Thymus (tissue), 11 donors: ENCODE results near the gene KRT16. TPM values are rescaled to one million over a fixed set of nuclear protein-coding genes. Genes with fewer than 3 reads are reported as not detected.
"Not testable (repeated sequence)": the region's sequence is repeated elsewhere in the genome, so short reads cannot be mapped to it uniquely, and the experiment has no call there.

Experiments
- DNase-seq, 9 donors: peaks; one replicate each; pipeline ENCODE4 v3.0.0-alpha.2; 2013; ENCODE audit warnings: low spot score in 9 of 9, low read depth in 6 of 9, missing footprints in 1 of 9
- H3K27ac ChIP-seq, 2 donors: one replicate each; pipeline ENCODE4 v1.5.1; 2013; ENCODE audit warnings: control low read depth in 1 of 2, low read depth in 1 of 2, low read length in 1 of 2, mild to moderate bottlenecking in 1 of 2, moderate library complexity in 1 of 2
- H3K27me3 ChIP-seq, 2 donors: one replicate each; pipeline ENCODE4 v1.5.1; 2013; ENCODE audit warnings: low read length in 1 of 2; ENCODE audit not compliant: control insufficient read depth in 2 of 2, insufficient read depth in 1 of 2
- H3K36me3 ChIP-seq, 2 donors: one replicate each; pipeline ENCODE4 v1.5.1; 2013; ENCODE audit warnings: low read length in 1 of 2, mild to moderate bottlenecking in 1 of 2, moderate library complexity in 1 of 2; ENCODE audit not compliant: control insufficient read depth in 2 of 2, insufficient read depth in 2 of 2
- H3K4me1 ChIP-seq, 2 donors: one replicate each; pipeline ENCODE4 v1.5.1; 2013; ENCODE audit warnings: low read length in 2 of 2; ENCODE audit not compliant: control insufficient read depth in 2 of 2, insufficient read depth in 2 of 2
- H3K4me3 ChIP-seq, 2 donors: one replicate each; pipeline ENCODE4 v1.5.1; 2013; ENCODE audit warnings: low read length in 2 of 2, control low read depth in 1 of 2, mild to moderate bottlenecking in 1 of 2
- H3K9me3 ChIP-seq, 2 donors: one replicate each; pipeline ENCODE4 v1.5.1; 2013; ENCODE audit warnings: low read length in 1 of 2, mild to moderate bottlenecking in 1 of 2; ENCODE audit not compliant: control insufficient read depth in 2 of 2, insufficient read depth in 1 of 2
- WGBS: extraction: QIAGEN DNeasy Blood & Tissue Kit; methylation state at CpG from one replicate; pipeline ENCODE4 v1.1.7; 2013; 5-methylcytosine and 5-hydroxymethylcytosine counted together
- polyA plus RNA-seq: library from polyadenylated mRNA; stranded (reverse); fragments of 200-250 nt; gene quantifications from one replicate; pipeline ENCODE4 v1.2.3, GENCODE V29; 2013
- total RNA-seq: library from RNA; stranded (reverse); fragments of 120-200 nt; gene quantifications from one replicate; pipeline ENCODE4 v1.2.4, GENCODE V29; 2013
- donor health status: healthy.

KRT16 gene
- total and polyA plus RNA-seq, 2 donors = 7.5 to 262 TPM

DNA sequence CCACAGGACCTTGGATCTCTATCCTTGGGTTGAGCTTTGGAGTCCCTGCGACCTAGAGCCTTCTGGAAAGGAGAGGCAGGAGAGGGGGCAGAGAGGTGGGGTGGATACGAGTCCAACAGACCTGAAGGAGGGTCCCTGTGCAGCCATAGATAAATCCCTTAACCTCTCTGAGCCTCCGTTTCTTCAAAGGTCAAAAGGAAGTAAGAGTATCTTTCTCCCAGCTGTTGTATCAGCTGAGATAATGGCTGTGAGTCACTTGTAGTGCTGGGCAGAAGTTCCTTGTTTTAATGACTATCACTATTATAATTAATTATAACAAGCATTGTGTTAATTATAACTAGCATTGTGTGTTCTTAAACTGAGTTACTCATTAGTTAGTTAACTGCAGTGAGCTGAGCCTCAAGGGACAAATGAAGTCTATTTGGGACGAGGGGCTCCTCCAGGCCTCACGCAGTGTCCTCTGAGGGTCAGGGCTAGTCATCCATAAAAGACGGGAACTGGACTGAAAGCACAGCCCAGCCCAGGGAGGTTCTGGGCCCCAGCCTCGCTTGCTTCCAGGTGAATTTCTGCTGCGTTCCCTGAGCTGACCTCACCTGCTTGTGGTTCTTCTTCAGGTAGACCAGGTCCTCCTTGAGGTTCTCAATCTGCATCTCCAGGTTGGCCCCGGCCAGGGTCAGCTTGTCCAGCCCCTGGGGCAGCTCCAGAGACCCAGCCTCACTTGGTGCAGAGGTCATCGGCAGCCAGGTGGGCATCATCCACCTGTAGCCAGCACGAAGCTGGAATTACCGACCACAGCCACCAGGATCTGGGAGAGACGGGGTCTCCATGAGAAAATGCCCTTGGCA, 17.5 kb upstream of the KRT16 start:
- Histone ChIP-seq H3K27ac (no peak overlapping the region), H3K4me3 (no peak overlapping the region), H3K9me3 (no peaks in the 10 kb centered on the region), H3K27me3 (no peaks in the 10 kb centered on the region), H3K36me3 (no peaks in the 10 kb centered on the region), H3K4me1 (peaks cover 0 to 6% of the 10 kb centered on the region in 2 donors)
- WGBS = 93% methylated on average over 13 of the region's 13 CpGs
- no peak for DNase-seq

DNA sequence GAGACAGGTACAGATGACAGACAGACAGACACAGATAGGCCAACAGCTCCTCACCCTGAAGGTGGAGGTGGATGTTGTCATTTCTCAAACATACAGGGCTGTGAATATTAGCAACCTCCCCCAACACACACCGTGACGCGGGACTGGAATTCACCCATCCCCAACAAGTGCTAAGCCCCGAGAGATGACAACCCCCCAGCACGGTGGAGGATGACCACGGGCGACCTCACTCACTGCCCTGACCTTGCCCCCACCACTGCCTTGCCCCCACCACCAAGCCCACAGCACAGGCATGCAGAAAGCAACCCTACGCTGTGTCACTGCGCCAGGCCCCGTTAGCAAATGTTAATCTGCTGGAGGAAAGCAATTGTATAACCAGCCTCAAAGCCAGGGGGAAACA, 16.7 kb upstream of the KRT16 start:
- Histone ChIP-seq H3K36me3 (no peaks in the 10 kb centered on the region), H3K4me3 (no peak overlapping the region), H3K27ac (no peak overlapping the region), H3K4me1 (peaks cover 0 to 6% of the 10 kb centered on the region in 2 donors), H3K9me3 (no peaks in the 10 kb centered on the region), H3K27me3 (no peaks in the 10 kb centered on the region)
- WGBS = 91% methylated on average over 10 of the region's 10 CpGs
- no peak for DNase-seq

DNA sequence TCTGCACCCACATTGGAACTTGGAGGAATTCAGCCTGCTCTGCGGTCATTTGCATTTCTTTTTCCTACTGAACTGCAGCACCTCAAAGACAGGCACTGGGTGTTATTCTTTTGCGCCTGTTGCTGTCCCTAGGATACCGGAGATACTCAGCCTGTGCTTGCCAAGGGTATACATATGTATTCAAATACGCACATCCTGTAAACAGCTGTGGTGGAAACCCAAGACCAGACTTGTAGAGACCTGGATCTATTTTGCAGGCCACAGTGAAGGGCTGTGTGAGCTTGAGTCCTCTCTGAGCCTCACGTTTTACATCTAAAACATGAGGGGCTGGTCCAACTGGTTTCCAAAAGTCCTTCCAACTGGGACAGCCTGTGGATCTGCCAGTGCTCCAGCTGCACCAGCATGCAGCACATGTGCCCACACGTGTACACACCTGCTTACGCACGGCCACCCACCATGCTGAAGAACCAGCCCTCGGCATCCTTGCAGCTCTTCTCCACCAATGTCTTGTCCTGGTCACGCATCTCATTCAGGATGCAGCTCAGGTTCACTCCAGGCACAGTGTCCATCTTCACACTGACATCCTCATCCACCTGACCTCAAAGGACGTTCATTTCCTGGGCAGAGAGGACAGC, 16.2 kb upstream of the KRT16 start:
- 93% methylated on average over 11 of the region's 11 CpGs for WGBS
- not testable (repeated sequence) for DNase-seq, H3K4me3 ChIP-seq, H3K36me3 ChIP-seq, H3K4me1 ChIP-seq, H3K27me3 ChIP-seq, H3K27ac ChIP-seq, H3K9me3 ChIP-seq

DNA sequence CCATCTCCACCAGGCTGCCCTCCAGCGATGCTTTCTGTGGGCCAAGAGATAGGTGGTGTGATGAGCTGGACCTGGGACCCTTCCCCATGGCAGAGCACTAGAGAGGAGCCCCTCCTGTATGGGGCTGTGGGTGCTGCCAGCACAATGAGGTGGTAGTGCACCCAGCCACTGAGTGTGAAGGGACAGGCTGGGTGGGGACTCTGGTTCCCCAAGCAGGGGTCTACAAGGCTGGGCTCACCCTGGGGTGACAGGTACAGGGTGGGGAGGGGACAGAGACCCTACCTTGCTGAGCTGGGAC, 15.5 kb upstream of the KRT16 start:
- not testable (repeated sequence) for H3K4me1 ChIP-seq, H3K27me3 ChIP-seq, H3K36me3 ChIP-seq, H3K9me3 ChIP-seq, H3K4me3 ChIP-seq, DNase-seq, H3K27ac ChIP-seq
- WGBS = 83% methylated on average over 1 of the region's 1 CpG

DNA sequence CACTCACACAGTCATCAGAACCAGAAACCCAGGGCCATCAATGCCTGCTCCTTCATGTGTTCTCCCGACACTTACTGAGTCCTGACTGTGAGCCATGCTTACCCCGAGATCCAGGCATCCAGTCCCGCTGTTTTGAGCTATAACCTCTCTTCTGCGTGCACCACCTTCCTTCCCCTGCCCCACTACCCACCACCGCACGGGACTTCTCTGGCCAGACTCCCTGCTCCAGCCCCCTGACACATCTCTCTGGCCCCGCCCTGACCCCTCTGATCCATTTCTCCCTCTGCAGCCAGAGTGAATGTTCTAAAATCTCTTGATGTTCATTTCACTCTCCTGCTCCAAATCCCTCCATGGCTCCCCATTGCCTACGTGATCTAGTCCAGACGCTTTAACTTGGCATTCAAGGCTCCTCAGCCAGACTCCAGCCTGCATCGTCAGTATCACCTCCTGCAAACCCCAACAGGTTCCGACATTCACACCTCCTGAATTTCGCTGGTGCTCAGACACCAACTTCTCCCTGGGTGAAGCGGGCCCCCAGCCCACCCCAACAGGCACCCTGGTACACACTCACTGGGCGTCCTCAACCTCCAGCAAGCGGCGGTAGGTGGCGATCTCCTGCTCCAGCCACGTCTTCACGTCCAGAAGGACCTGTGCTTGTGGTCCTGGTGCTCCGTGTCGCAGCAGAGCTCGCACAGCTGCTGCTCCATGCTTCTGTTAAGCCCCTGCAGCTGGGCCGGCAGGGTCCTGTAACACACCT, 14.9 kb upstream of the KRT16 start:
- no peak overlapping the region for H3K4me3 ChIP-seq
- no peak overlapping the region for H3K27ac ChIP-seq
- H3K4me1 ChIP-seq = peaks cover 0 to 7% of the 10 kb centered on the region in 2 donors
- H3K9me3 ChIP-seq = no peaks in the 10 kb centered on the region
- no peak for DNase-seq
- 93% methylated on average over 23 of the region's 23 CpGs for WGBS
- H3K36me3 ChIP-seq = no peaks in the 10 kb centered on the region
- no peaks in the 10 kb centered on the region for H3K27me3 ChIP-seq

DNA sequence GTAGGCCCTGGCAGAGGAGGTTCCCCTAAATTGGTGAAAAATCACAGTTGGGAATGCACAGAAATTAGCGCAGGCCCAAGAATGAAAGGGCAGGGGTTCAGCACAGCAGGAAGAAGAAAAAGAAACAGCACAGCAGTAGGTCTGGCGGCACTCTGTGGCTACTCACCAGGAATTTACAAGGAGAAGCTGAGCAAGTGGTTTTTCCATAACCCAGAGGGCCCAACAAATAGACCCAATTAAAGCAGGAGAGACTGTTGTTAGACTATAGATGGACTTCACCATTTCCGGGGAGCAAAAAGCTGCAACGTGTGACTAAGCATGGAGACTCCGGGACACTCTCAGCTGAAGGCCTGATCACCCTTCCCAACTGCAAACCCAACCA, 14.3 kb upstream of the KRT16 start:
- 95% methylated on average over 5 of the region's 5 CpGs for WGBS
- H3K27ac ChIP-seq, DNase-seq, H3K4me3 ChIP-seq, H3K36me3 ChIP-seq, H3K9me3 ChIP-seq, H3K27me3 ChIP-seq, H3K4me1 ChIP-seq: not testable (repeated sequence)

DNA sequence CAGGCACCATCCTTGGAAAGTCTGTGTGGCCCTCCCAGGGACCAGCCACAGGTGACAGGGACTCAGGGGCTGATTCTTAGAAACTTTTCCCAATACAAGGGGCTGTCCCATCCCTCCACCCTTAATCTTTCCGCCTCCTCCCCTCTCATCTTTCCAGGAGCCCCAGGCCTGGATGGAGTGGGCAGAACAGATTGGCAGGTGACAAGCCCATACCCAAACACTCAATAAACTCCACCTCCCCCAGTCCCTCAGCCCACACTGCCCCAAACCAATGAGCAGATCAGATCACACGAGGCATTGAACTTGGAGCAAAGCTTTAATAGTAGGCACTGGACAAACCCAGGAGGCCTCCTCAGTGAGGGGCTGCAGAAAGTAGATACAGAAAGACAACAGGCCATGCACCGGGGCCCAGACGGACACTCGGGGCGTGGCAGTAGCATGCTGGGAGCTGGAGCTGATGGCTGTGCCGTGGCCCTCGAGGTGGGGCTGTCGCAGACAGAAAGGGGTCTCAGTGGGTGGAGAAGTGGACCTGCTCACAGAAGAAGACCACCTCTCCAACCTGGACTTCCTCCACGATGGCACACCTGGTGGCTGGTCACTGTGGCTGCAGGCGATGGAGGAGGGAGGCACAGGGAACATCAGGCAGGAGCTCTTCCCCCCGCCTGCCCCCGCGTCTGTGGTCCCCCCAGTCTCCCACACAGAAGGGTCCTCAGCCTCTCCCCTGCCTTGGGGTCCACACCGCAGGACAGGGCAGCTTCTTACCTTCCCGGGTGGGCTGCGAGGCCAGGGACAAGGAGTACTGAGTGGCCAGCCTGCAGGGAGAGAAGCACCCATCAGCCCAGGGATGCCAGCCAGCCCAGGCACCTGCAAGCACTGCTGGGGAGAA, 13.7 kb upstream of the KRT16 start:
- not testable (repeated sequence) for H3K4me1 ChIP-seq, H3K27ac ChIP-seq, DNase-seq, H3K9me3 ChIP-seq, H3K27me3 ChIP-seq, H3K36me3 ChIP-seq, H3K4me3 ChIP-seq
- WGBS = 94% methylated on average over 17 of the region's 17 CpGs

DNA sequence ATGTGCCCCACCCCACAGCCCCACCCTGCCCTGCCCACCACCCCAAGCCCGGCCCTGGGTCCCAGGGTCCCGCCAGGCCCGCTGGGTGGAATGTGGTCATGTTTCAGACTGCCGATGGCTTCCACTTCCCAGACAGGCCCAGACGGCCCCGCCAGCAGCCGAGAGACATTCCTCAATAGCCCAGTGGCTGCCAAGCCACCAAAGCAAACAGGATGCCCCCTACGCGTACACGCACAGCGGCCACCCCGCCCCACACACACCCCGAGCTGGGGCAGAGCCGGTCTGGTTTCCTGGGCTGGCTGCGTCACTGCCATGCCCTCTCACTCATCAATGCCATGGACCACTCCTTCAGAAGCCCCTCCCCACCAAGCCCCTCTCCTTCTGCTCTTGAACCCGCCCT, 13.0 kb upstream of the KRT16 start:
- Histone ChIP-seq H3K4me1 (peaks cover 0 to 7% of the 10 kb centered on the region in 2 donors), H3K27ac (peak overlapping the region in 1 of 2 donors; percentile 18), H3K27me3 (no peaks in the 10 kb centered on the region), H3K9me3 (no peaks in the 10 kb centered on the region), H3K4me3 (no peak overlapping the region), H3K36me3 (no peaks in the 10 kb centered on the region)
- 85% methylated on average over 16 of the region's 16 CpGs for WGBS
- no peak for DNase-seq
